HAP-1 (cell line): ENCODE data around the gene MEGF9.

Experiments
- DNase-seq, 2 experiments: peaks; one replicate each; pipeline ENCODE4 v3.0.0-alpha.2; 2016 to 2020; ENCODE audit warnings: low spot score in 2 of 2
- H3K27me3 ChIP-seq: fragments of 250-450 bp; sonication (Bioruptor Pico); 2 replicates; pipeline ENCODE4 v1.5.1; 2020; ENCODE audit warnings: low read depth, mild to moderate bottlenecking, moderate library complexity
- H3K36me3 ChIP-seq: fragments of 250-450 bp; sonication (Bioruptor Pico); replicated peaks from 2 replicates; pipeline ENCODE4 v1.5.1; 2020; ENCODE audit warnings: mild to moderate bottlenecking
- H3K4me1 ChIP-seq: fragments of 250-450 bp; sonication (Bioruptor Pico); 2 replicates; pipeline ENCODE4 v1.5.1; 2020; ENCODE audit warnings: mild to moderate bottlenecking
- H3K4me3 ChIP-seq: fragments of 250-450 bp; sonication (Bioruptor Pico); 2 replicates; pipeline ENCODE4 v1.5.1; 2020; ENCODE audit warnings: mild to moderate bottlenecking, moderate library complexity
- H3K9me3 ChIP-seq: fragments of 250-450 bp; sonication (Bioruptor Pico); 2 replicates; pipeline ENCODE4 v1.5.1; 2020; ENCODE audit warnings: mild to moderate bottlenecking, moderate library complexity
- in situ Hi-C: fragments of 300-500 bp; cut with MboI; formaldehyde crosslinking; loops from 3 replicates; pipeline ENCODE4 v1.14.3; 2020; ENCODE audit warnings: low sequenced_read_pairs, inconsistent platforms, mixed read lengths

Gene MEGF9

GRCh38 chr9:120723565-120723964 lies 9.3 kb upstream of the MEGF9 start:
- no peak for DNase-seq
- in situ Hi-C loops: no loop called here
- H3K4me3 ChIP-seq: no peak overlapping the region

GRCh38 chr9:120720404-120720803 lies 6.1 kb upstream of the MEGF9 start:
- in situ Hi-C loops: no loop called here
- DNase-seq: no peak
- H3K27me3 ChIP-seq: no peaks in the 10 kb centered on the region

More at GRCh38 chr9:120723565-120723964, 9.3 kb upstream of the MEGF9 start:
- Histone ChIP-seq H3K4me1 (no peaks in the 10 kb centered on the region), H3K9me3 (no peaks in the 10 kb centered on the region), H3K36me3 (no peaks in the 10 kb centered on the region), H3K27me3 (no peaks in the 10 kb centered on the region)

GRCh38 chr9:120718316-120718715 lies 4.0 kb upstream of the MEGF9 start:
- peaks cover 16% of the 10 kb centered on the region for H3K4me1 ChIP-seq
- H3K4me3 ChIP-seq: no peak overlapping the region
- in situ Hi-C loops: loop anchor here (5.0 kb wide), 1 partner anchor 96 kb away; no protein-coding TSS in a partner anchor
- H3K9me3 ChIP-seq: no peaks in the 10 kb centered on the region
- no peaks in the 10 kb centered on the region for H3K36me3 ChIP-seq
- no peaks in the 10 kb centered on the region for H3K27me3 ChIP-seq
- DNase-seq: no peak

More at GRCh38 chr9:120720404-120720803, 6.1 kb upstream of the MEGF9 start:
- Histone ChIP-seq H3K4me3 (no peak overlapping the region), H3K4me1 (peaks cover 8% of the 10 kb centered on the region), H3K36me3 (no peaks in the 10 kb centered on the region), H3K9me3 (no peaks in the 10 kb centered on the region)

GRCh38 chr9:120717176-120717575 lies 2.9 kb upstream of the MEGF9 start:
- no peak overlapping the region for H3K4me3 ChIP-seq
- H3K27me3 ChIP-seq: no peaks in the 10 kb centered on the region
- DNase-seq: no peak
- no peaks in the 10 kb centered on the region for H3K9me3 ChIP-seq
- in situ Hi-C loops: loop anchor here (5.0 kb wide), 1 partner anchor 95 kb away; no protein-coding TSS in a partner anchor
- no peaks in the 10 kb centered on the region for H3K36me3 ChIP-seq
- H3K4me1 ChIP-seq: peaks cover 23% of the 10 kb centered on the region

- H3K4me1 ChIP-seq: peaks cover 23% of the 10 kb centered on the region
- no peaks in the 10 kb centered on the region for H3K9me3 ChIP-seq
- no peak for DNase-seq
- H3K36me3 ChIP-seq: no peaks in the 10 kb centered on the region
- in situ Hi-C loops: loop anchor here (5.0 kb wide), 1 partner anchor 94 kb away; no protein-coding TSS in a partner anchor
- no peaks in the 10 kb centered on the region for H3K27me3 ChIP-seq
- H3K4me3 ChIP-seq: no peak overlapping the region
Observed at GRCh38 chr9:120716483-120716882, 2.2 kb upstream of the MEGF9 start.

- in situ Hi-C loops: loop anchor here (5.0 kb wide), 1 partner anchor 93 kb away; no protein-coding TSS in a partner anchor
- peak; percentile 62 to 83 for DNase-seq
- peaks cover 4% of the 10 kb centered on the region; the same call in 1 of the 2 replicates for H3K36me3 ChIP-seq
- H3K4me1 ChIP-seq: peaks cover 33% of the 10 kb centered on the region
- H3K9me3 ChIP-seq: no peaks in the 10 kb centered on the region
- H3K27me3 ChIP-seq: no peaks in the 10 kb centered on the region
- peak overlapping the region; percentile 65 for H3K4me3 ChIP-seq
Observed at GRCh38 chr9:120715389-120715924, 1.2 kb upstream of the MEGF9 start.

- in situ Hi-C loops: loop anchor here (5.0 kb wide), 1 partner anchor 93 kb away; no protein-coding TSS in a partner anchor
- no peak for DNase-seq
- Histone ChIP-seq H3K4me1 (peaks cover 34% of the 10 kb centered on the region), H3K9me3 (no peaks in the 10 kb centered on the region), H3K36me3 (peaks cover 4% of the 10 kb centered on the region; the same call in 1 of the 2 replicates), H3K27me3 (no peaks in the 10 kb centered on the region), H3K4me3 (peak overlapping the region; percentile 65)
Observed at GRCh38 chr9:120714846-120715388, 647 bp upstream of the MEGF9 start.

GRCh38 chr9:120713257-120714087 lies 798 bp downstream of the MEGF9 start:
- no peaks in the 10 kb centered on the region for H3K27me3 ChIP-seq
- in situ Hi-C loops: no loop called here
- peak in 1 of 2 experiments; percentile 36 for DNase-seq
- no peaks in the 10 kb centered on the region for H3K9me3 ChIP-seq
- peaks cover 4% of the 10 kb centered on the region; the same call in 1 of the 2 replicates for H3K36me3 ChIP-seq
- H3K4me1 ChIP-seq: peaks cover 34% of the 10 kb centered on the region
- peak overlapping the region; percentile 65 for H3K4me3 ChIP-seq

- in situ Hi-C loops: no loop called here
- DNase-seq: peak; percentile 18 to 65
Observed at GRCh38 chr9:120712539-120713031, 1.7 kb downstream of the MEGF9 start.

GRCh38 chr9:120711841-120712538 lies 2.3 kb downstream of the MEGF9 start:
- peaks cover 4% of the 10 kb centered on the region; the same call in 1 of the 2 replicates for H3K36me3 ChIP-seq
- no peaks in the 10 kb centered on the region for H3K9me3 ChIP-seq
- H3K27me3 ChIP-seq: no peaks in the 10 kb centered on the region
- H3K4me1 ChIP-seq: peaks cover 38% of the 10 kb centered on the region
- DNase-seq: peak in 1 of 2 experiments; percentile 15
- H3K4me3 ChIP-seq: peak overlapping the region; percentile 65
- in situ Hi-C loops: no loop called here

More at GRCh38 chr9:120712539-120713031, 1.7 kb downstream of the MEGF9 start:
- H3K36me3 ChIP-seq: peaks cover 4% of the 10 kb centered on the region; the same call in 1 of the 2 replicates
- no peaks in the 10 kb centered on the region for H3K27me3 ChIP-seq
- peaks cover 34% of the 10 kb centered on the region for H3K4me1 ChIP-seq
- no peaks in the 10 kb centered on the region for H3K9me3 ChIP-seq
- peak overlapping the region; percentile 65 for H3K4me3 ChIP-seq

- peak overlapping the region; percentile 65 for H3K4me3 ChIP-seq
- no peaks in the 10 kb centered on the region for H3K9me3 ChIP-seq
- in situ Hi-C loops: no loop called here
- peaks cover 4% of the 10 kb centered on the region; the same call in 1 of the 2 replicates for H3K36me3 ChIP-seq
- peaks cover 44% of the 10 kb centered on the region for H3K4me1 ChIP-seq
- no peak for DNase-seq
- no peaks in the 10 kb centered on the region for H3K27me3 ChIP-seq
Observed at GRCh38 chr9:120711354-120711753, 2.9 kb downstream of the MEGF9 start.

- Histone ChIP-seq H3K27me3 (no peaks in the 10 kb centered on the region), H3K9me3 (no peaks in the 10 kb centered on the region), H3K36me3 (peaks cover 4% of the 10 kb centered on the region; the same call in 1 of the 2 replicates), H3K4me1 (peaks cover 46% of the 10 kb centered on the region), H3K4me3 (no peak overlapping the region; the same call in 1 of the 2 replicates)
- in situ Hi-C loops: no loop called here
- peak in 1 of 2 experiments; percentile 16 for DNase-seq
Observed at GRCh38 chr9:120710110-120710981, 3.9 kb downstream of the MEGF9 start.
